NCI-H2107 treated with DMSO at 0.1 percent for 48 hours (cell line): ENCODE data around the gene ABCC2.
"Not testable (repeated sequence)": the region's sequence is repeated elsewhere in the genome, so short reads cannot be mapped to it uniquely, and the experiment has no call there.

Experiments
- DNase-seq: peaks from one replicate; lab custom pipeline; 2025; ENCODE audit not compliant: unreplicated experiment; lab: John Stamatoyannopoulos, UW

The ABCC2 gene

GRCh38 chr10:99807786-99808185 is 25.3 kb downstream of the ABCC2 start:
- DNase-seq, result no peak

GRCh38 chr10:99808270-99808669 is 25.8 kb downstream of the ABCC2 start:
- no peak for DNase-seq

DNA sequence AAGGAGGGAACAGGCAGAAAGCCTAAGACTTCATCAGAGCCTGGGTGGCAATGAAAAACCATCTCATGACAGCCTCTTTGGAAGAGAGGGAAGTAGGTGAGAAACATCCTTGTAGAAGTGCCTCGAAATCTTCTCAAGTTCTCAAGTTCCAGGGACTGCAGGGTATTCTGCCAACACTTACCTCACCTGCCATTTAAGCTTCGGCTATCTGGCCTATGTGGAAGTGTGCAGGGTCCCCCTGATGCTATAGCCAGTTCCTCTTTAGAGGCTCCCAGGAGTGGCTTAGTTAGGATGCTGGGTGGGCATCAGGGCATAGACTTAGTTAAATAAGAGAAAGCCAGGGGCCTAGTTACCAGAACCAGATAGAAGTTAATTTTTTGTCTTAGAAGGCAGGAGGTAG is 27.0 kb downstream of the ABCC2 start:
- DNase-seq, result no peak

- no peak for DNase-seq
These were observed 27.6 kb downstream of the ABCC2 start for GRCh38 chr10:99809931-99810615.

- no peak for DNase-seq
These were observed 29.7 kb downstream of the ABCC2 start for GRCh38 chr10:99812177-99812576.

DNA sequence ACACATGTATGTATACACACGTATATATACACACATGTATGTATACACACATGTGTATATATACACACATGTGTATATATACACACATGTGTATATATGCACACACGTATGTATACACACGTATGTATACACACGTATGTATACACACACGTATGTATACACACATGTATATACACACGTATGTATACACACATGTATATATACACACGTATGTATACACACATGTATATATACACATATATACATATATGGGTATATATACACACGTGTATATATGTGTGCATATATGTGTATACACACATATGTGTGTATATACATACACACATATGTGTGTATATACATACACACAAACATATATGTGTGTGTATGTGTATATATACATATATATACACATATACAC is 31.7 kb downstream of the ABCC2 start:
- DNase-seq, result no peak

- DNase-seq, result no peak
These were observed 33.2 kb downstream of the ABCC2 start for GRCh38 chr10:99815621-99816020.

GRCh38 chr10:99827936-99828335 is 45.5 kb downstream of the ABCC2 start:
- no peak for DNase-seq

GRCh38 chr10:99828464-99828863 is 46.0 kb downstream of the ABCC2 start:
- DNase-seq, result no peak

- DNase-seq, result no peak
These were observed 50.0 kb downstream of the ABCC2 start for GRCh38 chr10:99832439-99832838.

DNA sequence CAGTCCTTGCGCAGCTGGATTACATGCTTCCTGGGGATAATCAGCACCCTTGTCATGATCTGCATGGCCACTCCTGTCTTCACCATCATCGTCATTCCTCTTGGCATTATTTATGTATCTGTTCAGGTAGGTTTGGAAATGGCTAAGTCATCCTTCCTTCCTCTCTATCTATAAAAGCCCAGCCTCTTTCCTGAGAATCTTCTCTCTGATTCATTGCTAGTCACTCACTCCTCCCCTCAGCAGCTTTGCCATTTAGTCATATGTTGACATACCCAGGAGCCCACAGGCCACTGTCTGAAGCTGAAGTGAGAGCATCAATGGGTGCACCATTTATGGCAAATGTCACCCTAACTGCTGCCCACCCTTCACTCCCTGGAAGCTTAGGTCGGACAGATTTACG is 52.0 kb downstream of the ABCC2 start:
- no peak for DNase-seq

DNA sequence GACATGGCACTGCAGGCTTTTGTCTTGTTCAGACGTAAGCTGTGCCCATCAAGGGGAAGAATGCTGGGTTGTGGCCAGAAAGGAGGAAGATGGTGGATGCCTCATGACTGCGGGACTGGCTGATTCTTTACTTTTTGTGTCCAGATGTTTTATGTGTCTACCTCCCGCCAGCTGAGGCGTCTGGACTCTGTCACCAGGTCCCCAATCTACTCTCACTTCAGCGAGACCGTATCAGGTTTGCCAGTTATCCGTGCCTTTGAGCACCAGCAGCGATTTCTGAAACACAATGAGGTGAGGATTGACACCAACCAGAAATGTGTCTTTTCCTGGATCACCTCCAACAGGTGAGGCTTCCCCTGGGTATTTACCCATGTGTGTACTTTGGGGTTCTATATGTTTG is 53.5 kb downstream of the ABCC2 start:
- no peak for DNase-seq

DNA sequence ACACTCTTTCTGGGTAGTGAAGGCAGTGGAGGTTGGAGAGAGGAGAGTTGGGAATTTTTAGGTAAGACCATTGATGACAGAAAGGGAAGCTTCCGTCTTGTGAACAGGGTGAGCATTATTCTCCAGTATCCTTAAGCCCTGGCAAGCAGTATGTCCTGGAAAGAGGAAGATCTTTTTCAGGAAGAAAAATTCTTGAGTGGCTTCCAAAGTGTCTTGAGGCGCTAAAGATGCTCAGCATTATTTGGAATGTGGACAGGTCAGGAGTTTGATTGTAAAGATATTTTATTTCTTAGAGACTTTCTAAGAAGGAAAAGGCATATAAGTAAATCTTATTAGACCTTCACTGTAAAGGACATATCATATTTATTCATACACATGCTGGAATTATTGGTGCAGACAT is 54.3 kb downstream of the ABCC2 start:
- DNase-seq, result no peak

GRCh38 chr10:99840859-99841258 is 58.4 kb downstream of the ABCC2 start:
- not testable (repeated sequence) for DNase-seq

GRCh38 chr10:99841746-99842145 is 59.3 kb downstream of the ABCC2 start:
- DNase-seq, result no peak

DNA sequence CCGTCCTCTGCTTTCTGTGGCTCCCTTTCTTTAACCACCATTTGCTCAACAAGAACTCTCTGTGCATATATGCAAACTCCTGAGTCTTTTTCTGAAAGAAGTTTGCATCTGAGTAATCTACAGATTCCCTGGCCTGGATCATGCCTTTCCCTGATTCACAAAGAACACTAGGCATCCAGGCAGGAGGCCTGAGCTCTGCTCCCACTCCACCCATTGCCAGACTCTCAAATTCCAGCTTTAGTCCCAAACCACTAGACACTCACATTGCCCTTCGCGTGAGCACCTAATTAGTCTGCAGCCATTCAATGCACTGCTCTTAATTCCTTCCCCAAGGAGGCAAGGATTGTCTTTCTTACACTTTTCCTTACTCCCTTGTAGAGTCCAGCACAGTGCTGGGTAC is 60.9 kb downstream of the ABCC2 start:
- no peak for DNase-seq

- no peak for DNase-seq
These were observed 62.1 kb downstream of the ABCC2 start for GRCh38 chr10:99844433-99844955.

GRCh38 chr10:99845837-99846382 is 63.5 kb downstream of the ABCC2 start:
- DNase-seq, result peak; percentile 35

GRCh38 chr10:99849057-99849456 is 66.6 kb downstream of the ABCC2 start:
- no peak for DNase-seq

GRCh38 chr10:99849536-99849935 is 67.1 kb downstream of the ABCC2 start:
- DNase-seq, result no peak

GRCh38 chr10:99850021-99850766 is 67.8 kb downstream of the ABCC2 start:
- no peak for DNase-seq

GRCh38 chr10:99850767-99851340 is 68.4 kb downstream of the ABCC2 start:
- DNase-seq, result no peak
